Mononuclear cell (primary cell): ENCODE measurements around the gene TCEAL3. TPM values are rescaled to one million over a fixed set of nuclear protein-coding genes. Genes with fewer than 3 reads are reported as not detected.

Experiments
- H3K27me3 ChIP-seq: 2 replicates; pipeline ENCODE4 v1.6.0; 2011; ENCODE audit warnings: low read length, control low read depth; ENCODE audit not compliant: insufficient read depth
- H3K4me1 ChIP-seq: 2 replicates; pipeline ENCODE4 v1.5.1; 2011; ENCODE audit warnings: mild to moderate bottlenecking, low read length, control low read depth; ENCODE audit not compliant: insufficient read depth
- H3K4me3 ChIP-seq: 2 replicates; pipeline ENCODE4 v1.5.1; 2011; ENCODE audit warnings: mild to moderate bottlenecking, low read length, moderate library complexity
- H3K9me3 ChIP-seq: 2 replicates; pipeline ENCODE4 v1.5.1; 2011; ENCODE audit warnings: low read depth, mild to moderate bottlenecking, control low read depth, low read length
- total RNA-seq: library from RNA; depleted of rRNA; stranded (reverse); fragments of >200 nt; gene quantifications from one replicate; pipeline ENCODE4 v1.2.3, GENCODE V29; 2012

Gene TCEAL3
- total RNA-seq, 1 donor: 2.4 TPM

DNA sequence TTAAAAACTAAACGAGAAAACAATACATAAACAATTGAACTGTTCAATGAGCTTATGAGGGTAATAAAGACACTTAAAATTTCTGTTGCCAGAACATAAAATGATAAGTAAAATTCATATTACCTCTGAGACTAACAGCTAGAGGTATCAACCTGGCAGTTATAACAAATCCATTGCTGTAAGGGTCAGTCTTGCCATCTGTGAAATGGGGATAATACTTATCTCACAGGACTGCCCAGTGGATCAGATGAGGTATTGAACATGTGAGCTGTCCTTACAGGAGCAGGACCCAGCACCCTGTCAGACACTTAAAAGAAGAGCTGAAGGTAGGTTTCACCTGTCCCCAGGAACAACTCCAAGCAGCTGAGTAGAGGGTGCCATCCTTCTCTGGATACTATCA lies 2.5 kb downstream of the TCEAL3 start:
- H3K4me3 ChIP-seq: no peak overlapping the region
- no peaks in the 10 kb centered on the region for H3K27me3 ChIP-seq
- H3K9me3 ChIP-seq: no peaks in the 10 kb centered on the region
- H3K4me1 ChIP-seq: peaks cover 7% of the 10 kb centered on the region

DNA sequence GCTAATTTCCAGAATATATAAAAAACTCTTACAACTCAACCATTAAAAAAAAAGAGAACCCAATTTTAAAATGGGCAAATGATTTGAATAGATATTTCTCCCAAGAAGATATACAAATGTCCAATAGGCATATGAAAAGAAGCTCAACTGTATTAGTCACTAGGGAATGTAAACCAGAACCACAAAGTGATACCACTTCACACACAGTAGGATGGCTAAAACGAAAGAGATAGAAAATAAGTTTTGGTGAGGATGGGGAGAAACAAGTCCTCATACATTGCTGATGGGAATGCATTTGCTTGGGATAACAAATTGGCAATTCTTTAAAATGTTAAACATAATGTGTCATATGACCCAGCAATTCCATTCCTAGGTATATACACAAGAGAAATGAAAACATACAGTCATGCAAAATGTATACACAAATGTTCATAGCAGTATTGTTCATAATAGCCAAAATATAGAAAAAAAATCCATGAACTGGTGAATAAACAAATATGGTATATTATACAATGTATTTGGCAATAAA lies 5.7 kb downstream of the TCEAL3 start:
- H3K4me3 ChIP-seq: no peak overlapping the region
- H3K9me3 ChIP-seq: no peaks in the 10 kb centered on the region

GRCh38 chrX:103614999-103615398 lies 7.2 kb downstream of the TCEAL3 start:
- Histone ChIP-seq H3K4me1 (no peaks in the 10 kb centered on the region), H3K9me3 (no peaks in the 10 kb centered on the region), H3K4me3 (no peak overlapping the region), H3K27me3 (no peaks in the 10 kb centered on the region)

More for the DNA sequence above, 5.7 kb downstream of the TCEAL3 start:
- Histone ChIP-seq H3K4me1 (peaks cover 3% of the 10 kb centered on the region), H3K27me3 (no peaks in the 10 kb centered on the region)

GRCh38 chrX:103615781-103616371 lies 8.1 kb downstream of the TCEAL3 start:
- no peak overlapping the region for H3K4me3 ChIP-seq
- no peaks in the 10 kb centered on the region for H3K27me3 ChIP-seq
- no peaks in the 10 kb centered on the region for H3K4me1 ChIP-seq
- no peaks in the 10 kb centered on the region for H3K9me3 ChIP-seq

DNA sequence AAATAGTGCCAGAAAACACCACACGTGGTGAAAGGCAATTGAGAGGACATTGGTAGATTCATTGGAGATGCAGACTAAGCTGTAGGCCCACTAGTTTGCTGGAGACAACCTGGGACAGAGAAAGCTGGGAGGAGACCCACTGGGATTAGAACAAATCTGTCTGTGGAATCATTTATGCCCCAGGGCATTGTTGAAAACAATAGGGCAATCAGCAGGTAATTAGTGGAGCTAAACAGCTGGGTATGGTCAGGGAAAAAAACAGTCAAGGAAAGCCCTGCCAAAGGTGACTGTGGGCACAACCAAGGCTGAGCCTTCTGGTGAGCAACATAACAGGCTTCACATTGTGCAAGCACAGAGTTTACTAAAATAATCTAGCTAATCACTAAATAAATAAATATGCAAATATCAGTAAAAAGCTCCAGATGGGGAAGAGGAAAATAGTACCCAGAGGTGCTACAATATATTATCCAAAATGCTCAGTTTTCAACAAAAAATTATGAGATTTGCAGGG lies 9.0 kb downstream of the TCEAL3 start:
- H3K4me3 ChIP-seq: no peak overlapping the region
- H3K27me3 ChIP-seq: no peaks in the 10 kb centered on the region
- H3K9me3 ChIP-seq: no peaks in the 10 kb centered on the region
- no peaks in the 10 kb centered on the region for H3K4me1 ChIP-seq

- Histone ChIP-seq H3K4me3 (no peak overlapping the region), H3K9me3 (no peaks in the 10 kb centered on the region), H3K27me3 (no peaks in the 10 kb centered on the region), H3K4me1 (no peaks in the 10 kb centered on the region)
Measured at GRCh38 chrX:103624111-103624510, 16.3 kb downstream of the TCEAL3 start.

GRCh38 chrX:103626855-103627254 lies 19.1 kb downstream of the TCEAL3 start:
- H3K4me1 ChIP-seq: peaks cover 6% of the 10 kb centered on the region
- H3K4me3 ChIP-seq: no peak overlapping the region
- no peaks in the 10 kb centered on the region for H3K27me3 ChIP-seq
- H3K9me3 ChIP-seq: no peaks in the 10 kb centered on the region

DNA sequence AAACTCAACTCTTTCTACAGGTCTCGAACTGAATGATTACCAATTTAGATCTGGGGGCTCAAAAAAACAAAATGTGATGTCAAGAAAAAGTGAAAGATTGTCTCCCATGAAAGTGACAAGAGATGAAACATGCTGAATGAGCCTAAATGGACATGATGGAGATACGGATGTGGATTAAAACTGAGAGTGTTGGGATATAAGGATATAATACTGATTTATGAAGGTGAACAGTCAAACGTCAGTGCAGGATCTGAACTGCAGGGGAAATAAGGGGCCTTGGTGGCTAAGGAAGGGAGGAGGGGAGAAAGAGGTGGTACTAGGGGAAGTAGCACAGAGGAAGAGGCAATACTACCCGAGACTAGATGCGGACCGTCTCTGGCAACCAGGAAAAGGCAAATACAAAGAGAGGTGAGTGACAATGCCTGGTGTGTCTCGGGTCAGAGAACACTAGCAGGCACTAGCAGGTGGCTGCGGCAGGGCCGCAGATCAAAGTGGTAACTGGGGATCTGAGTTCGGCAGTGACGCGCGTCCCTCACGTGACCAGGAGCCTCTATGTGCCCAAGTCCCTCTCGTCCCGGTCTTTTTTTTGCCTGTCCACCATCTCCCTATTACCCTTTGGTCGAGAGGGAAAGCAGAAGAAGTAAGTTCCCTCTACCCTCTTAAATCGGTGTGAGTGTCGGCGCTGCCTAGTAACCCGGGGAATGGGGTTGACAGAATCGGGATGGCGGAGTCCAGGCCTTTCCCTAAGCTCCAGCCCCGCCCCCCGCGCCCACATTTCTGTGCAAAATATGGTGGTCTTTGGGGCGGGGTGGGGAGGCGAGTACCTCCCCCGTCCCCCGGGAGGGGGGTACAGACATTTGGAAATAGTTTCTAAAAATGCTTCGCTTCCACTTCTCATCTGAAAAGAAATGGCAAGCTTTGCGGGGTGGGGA lies 20.9 kb downstream of the TCEAL3 start, which contains the start of gene TCEAL1:
Gene TCEAL1, plus strand, starts transcription at position 590 of the 932 bp plus-strand sequence. CDS start 942 bp downstream, outside the sequence.
- no peaks in the 10 kb centered on the region for H3K9me3 ChIP-seq
- no peaks in the 10 kb centered on the region for H3K27me3 ChIP-seq
- peak within 1 kb of the TSS; percentile 44 for H3K4me3 ChIP-seq
- H3K4me1 ChIP-seq: peaks cover 6% of the 10 kb centered on the region

- peak overlapping the region; percentile 44 for H3K4me3 ChIP-seq
- no peaks in the 10 kb centered on the region for H3K9me3 ChIP-seq
- no peaks in the 10 kb centered on the region for H3K27me3 ChIP-seq
- peaks cover 6% of the 10 kb centered on the region for H3K4me1 ChIP-seq
Measured at GRCh38 chrX:103629318-103630170, 21.8 kb downstream of the TCEAL3 start.

- H3K4me3 ChIP-seq: peak overlapping the region; percentile 44
- peaks cover 6% of the 10 kb centered on the region for H3K4me1 ChIP-seq
- H3K9me3 ChIP-seq: no peaks in the 10 kb centered on the region
- no peaks in the 10 kb centered on the region for H3K27me3 ChIP-seq
Measured at GRCh38 chrX:103630171-103630511, 22.4 kb downstream of the TCEAL3 start.

DNA sequence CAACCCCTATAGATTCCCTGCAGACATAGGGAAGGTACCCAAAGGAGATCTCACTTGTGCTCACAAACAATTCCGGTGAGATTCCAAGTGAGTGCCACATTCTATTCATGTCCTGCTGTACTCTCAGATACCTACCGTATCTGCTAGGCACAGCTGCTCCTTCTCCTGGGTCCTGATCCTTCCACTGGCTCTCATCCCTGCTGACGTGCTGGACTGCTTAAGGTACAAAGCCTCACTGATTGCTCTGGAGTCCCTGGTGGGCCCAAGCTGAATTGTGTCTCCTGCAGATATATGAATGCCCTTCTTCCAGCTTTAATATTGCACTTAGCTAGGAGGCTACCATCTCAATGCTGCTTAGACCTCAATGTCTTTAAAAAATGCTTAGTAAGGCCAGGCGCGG lies 23.4 kb downstream of the TCEAL3 start:
- no peaks in the 10 kb centered on the region for H3K27me3 ChIP-seq
- peaks cover 6% of the 10 kb centered on the region for H3K4me1 ChIP-seq
- no peaks in the 10 kb centered on the region for H3K9me3 ChIP-seq
- no peak overlapping the region for H3K4me3 ChIP-seq

- H3K4me3 ChIP-seq: no peak overlapping the region
- H3K4me1 ChIP-seq: no peaks in the 10 kb centered on the region
- no peaks in the 10 kb centered on the region for H3K9me3 ChIP-seq
- H3K27me3 ChIP-seq: no peaks in the 10 kb centered on the region
Measured at GRCh38 chrX:103635436-103635835, 27.7 kb downstream of the TCEAL3 start.

DNA sequence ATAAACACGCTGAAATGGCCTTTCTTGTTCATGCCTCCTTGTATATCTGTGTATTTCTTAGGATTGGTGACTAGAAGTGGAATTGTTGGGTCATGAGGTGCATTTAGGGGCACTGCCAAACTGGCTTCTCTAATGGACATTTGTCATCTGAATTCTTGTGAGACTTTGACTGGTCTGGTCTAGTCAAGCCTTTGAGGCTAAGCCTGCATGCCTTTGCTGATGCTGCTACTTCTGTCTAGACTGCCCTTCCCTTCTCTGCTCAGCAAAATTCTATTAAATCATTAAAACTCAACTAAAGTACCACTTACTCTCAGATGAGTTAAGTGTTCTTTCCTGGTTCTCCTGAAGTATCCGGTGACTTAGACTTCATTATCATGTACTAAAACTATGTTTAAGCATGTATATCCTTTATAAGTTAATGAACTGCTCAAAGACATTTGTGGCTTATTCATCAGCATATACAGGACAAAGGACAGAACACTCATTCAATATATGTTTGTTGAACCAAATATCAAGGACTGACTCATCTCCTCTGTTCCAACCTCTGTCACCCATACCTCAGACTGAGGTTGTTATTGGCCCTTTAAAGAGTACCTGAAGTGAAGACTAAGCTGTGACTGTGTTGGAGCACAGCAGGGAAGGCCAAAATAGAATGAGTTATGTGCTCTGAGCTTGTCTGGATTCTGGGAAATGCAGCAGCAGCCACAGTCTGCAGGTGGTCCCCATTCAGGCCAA lies 30.0 kb downstream of the TCEAL3 start:
- H3K4me1 ChIP-seq: no peaks in the 10 kb centered on the region
- no peaks in the 10 kb centered on the region for H3K27me3 ChIP-seq
- H3K4me3 ChIP-seq: no peak overlapping the region
- no peaks in the 10 kb centered on the region for H3K9me3 ChIP-seq
